Measurements from ENCODE around the gene IRAK3.
"Not testable (repeated sequence)": the region's sequence is repeated elsewhere in the genome, so short reads cannot be mapped to it uniquely, and the experiment has no call there.

Gene IRAK3

DNA sequence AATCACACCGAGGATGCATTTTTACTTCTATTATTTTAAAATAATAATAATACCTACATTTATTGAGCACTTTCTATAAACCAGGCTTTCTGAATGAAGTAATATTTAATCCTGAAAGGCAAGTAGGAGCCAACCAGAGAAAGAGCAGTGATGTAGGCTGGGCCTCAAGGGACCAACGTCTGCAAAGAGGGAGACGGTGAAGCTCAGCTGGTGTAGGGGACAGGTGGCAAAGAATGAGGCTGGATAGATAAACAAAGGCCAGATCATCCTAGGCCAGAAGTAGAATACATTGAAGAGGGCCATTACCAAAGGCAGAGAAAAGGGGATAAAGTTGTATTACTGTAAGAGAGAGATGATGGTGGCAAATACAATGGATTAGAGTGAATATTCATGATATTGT, 18.4 kb upstream of the IRAK3 start:
- no peak for DNase-seq

DNA sequence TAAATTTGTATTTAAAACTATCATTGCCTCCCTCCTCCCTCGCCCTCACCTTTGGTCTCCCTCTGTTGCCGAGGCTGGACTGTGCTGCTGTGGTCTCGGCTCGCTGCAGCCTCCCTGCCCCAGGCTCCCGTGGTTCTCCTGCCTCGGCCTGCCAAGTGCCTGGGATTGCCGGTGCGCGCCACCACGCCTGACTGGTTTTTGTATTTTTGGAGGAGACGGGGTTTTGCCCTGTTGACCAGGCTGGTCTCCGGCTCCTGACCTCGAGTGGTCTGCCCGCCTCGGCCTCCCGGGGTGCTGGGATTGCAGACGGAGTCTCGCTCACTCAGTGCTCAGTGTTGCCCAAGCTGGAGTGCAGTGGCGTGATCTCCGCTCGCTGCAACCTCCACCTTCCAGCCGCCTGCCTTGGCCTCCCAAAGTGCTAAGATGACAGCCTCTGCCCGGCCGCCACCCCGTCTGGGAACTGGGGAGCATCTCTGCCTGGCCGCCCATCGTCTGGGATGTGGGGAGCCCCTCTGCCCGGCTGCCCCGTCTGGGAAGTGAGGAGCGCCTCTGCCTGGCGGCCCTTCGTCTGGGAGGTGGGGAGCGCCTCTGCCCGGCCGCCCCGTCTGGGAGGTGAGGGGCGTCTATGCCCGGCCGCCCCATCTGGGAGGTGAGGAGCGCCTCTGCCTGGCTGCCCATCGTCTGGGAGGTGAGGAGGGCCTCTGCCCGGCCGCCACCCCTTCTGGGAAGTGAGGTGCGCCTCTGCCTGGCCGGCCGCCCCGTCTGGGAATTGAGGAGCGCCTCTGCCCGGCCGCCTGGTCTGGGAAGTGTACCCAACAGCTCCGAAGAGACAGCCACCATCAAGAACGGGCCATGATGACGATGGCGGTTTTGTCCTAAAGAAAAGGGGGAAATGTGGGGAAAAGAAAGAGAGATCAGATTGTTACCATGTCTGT, 14.4 kb upstream of the IRAK3 start:
- not testable (repeated sequence) for DNase-seq

DNA sequence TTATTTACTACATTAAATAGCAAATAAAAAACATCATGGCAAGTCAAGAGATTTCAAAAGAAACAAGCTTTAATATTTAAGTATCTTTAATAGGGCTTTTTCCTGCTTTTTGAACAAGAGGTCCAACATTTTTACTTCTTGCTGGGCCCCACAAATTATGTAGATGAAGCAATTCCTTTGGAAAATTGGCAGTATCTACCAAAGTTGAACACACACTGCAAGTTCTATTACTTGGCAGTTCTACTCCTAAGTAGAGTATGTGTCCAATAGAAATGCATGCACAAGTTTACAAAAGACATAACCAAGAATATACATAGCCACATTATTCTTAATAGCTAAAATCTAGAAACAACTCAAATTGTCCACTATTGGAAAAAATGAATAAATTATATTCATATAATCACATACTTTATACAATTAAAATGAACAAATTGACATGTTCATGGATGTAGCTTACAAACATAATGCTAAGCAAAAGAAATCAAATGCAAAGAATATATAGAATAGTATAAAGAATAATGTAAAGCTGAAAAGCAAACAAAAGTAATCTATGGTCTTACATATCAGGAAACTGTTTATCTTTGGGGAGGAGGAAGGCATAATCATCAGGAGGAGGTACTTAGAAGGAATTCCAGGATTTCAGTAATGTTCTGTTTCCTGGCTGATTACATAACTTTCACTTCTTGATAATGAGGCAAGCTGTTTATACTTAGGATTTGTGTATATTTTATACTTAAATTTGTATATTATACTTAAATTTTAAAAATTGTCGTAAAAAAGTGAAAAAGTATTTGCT, 12.7 kb upstream of the IRAK3 start:
- DNase-seq, result no peak

DNA sequence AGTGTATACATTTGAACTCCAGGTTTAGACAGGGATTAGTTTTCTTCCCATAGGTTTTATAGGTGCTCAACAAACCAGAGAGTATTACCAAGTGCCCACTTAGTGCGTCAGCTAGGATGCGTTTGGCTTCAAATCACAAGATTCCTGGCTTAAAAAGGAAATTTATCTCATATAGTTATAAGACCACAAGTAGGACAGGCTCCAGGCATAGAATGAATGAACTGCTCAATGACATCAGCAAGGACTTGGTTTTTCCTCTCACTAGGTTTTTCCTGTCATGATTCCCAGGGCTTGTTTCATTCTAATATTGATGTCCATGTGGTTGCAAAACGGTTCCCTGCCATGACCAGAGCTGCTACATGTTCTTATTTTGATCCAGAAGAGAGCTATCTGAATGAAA, 6.1 kb upstream of the IRAK3 start:
- no peak for DNase-seq

DNA sequence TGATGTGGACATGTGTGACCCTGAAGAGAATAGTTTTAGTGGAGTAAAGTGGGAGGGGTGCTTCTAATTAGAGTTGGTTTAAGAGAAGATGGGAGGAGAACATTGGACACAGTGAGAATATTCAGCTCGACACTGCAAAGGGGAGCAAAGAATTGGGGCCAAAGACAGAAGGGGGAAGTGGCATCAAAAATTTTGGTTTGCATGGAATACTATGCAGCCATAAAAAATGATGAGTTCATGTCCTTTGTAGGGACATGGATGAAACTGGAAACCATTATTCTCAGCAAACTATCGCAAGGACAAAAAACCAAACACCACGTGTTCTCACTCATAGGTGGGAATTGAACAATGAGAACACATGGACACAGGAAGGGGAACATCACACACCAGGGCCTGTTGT, 4.2 kb upstream of the IRAK3 start:
- not testable (repeated sequence) for DNase-seq

DNA sequence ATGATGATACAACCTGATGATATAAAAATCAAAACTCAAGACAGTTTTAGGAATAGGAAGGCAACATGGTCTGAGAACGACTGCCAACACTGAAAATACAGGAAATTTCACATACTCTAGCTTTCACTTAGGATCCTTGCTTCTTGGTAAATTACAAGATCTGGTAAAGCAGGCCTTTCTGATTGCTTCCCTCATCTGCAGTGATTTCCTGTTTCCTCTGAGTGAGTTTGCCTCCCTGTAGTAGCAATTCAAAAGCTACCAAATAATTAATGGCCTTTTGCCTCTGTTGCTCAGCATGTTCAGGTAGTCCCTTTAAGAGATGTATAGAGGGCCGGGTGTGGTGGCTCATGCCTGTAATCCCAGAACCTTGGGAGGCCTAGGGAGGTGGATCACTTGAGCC, 2.0 kb upstream of the IRAK3 start:
- no peak for DNase-seq

DNA sequence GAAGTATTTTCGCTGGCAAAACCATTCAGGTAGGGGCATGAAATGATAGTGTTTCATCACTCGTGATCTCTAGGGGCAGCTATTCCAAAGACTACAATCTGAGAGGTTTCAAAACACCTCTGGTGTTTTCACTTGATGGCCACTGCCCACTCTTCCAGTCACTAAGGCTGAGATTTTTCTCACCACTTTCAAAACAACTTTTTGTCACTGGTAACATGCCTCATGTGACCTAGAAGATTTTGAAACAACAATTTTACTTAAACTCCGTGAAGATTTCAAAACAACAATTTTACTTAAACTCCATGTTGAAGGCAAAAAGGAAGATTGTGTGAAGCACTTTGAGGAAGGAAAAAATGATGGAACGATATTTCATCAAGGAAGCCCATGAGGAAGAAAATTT, 1.2 kb upstream of the IRAK3 start:
- DNase-seq, result no peak

DNA sequence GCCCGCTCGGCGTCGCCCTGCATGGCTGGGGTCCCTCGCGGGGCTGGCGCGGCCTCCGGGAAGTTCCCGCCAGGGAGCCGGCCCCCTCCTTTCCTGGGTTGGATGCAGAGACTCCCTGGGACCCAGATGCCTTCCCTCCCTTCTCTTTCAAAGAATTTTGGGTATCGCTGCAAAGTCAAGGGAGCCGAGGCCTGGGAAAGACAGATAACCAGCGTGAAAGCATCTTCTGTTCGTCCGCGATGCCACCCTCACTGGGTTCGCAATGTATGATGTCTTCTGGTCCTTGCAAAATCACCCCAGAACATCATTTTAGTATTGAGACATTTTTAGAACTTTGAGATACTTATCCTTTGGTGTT, 451 bp downstream of the IRAK3 start:
- DNase-seq, result no peak

DNA sequence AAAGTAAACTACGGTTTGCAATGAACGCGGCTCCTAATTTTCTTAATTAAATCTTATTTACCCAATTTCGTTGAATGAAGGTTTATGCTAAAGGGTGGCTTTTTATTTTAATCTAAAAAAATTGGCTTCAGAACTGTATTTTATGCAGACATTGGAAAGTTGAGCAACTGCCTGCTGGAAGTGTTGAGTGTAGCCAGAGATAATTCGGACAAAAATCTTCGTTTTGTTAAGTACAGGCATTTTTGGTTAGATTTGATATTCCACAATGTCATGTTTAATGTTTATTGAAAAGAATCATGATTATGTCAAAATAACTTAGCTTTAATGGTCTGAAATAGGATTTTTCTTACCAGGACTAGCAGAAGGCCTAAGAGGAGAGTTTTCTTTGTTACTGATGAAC, 875 bp downstream of the IRAK3 start:
- no peak for DNase-seq

DNA sequence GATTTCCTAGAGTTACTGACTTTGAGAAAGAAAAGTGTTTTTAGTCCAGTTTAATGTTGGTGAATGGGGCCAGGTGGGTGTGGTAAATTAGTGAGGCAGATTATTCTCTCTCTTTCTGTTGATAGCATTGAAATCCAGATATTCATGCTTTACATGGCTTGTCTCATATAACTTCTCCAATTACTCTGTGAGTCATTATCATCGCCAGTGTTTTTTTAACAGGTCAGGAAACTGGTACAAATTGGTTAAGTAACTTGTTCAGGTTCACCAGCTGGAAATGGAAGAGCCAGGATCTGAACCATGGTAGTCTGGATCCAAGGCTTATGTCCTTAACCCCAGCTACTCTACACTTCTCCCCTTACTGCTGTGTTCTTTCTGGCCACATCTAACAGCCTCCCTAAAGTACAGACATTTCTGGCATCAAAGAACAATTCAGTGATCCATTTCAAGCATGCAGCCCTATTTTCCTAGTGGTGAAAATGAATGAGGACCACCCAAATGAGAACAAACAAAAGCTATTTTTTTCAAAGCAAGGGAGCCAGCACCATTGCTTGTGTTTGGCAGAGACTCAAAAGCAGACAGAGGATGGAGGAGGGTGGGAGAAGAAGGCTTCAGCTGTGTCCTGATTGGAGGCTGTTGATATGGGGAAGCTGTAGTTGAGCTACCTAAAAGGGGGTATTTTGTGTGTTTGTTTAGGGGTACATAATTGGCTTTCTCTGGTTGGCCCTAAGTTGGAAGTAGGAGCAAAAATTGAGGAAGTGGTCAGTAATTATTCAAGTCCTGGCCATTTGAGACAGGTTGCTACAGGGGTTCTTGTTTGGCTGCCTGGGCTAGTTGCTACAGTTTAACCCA, 1.7 kb downstream of the IRAK3 start:
- DNase-seq, result no peak

DNA sequence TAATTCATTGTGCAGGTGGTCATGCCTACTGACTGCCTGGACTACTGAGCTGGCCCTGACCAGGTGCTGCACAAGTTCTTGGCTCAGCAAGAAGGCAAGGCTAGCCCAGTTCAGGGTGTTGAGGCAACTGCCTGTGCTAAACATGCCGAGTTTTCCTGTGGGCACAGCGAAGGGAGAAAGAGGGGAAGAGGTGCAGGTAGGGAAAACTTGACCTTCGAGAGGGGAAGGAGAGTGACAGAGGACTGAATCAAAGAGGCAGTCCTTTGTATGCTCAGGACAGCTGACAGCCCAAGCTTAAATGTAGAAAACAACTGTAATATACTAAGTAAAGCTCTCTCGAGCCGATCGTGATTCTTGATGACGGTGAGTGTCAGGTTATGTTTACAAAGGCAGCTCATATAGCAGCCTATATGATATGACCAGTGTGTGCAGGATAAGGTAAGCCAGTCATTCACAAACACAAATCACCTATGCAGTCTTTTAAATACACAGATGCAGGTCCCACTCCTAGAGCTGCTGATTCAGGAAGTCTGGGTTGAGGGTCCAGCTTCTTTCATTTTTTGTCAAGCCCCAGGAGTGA, 2.6 kb downstream of the IRAK3 start:
- DNase-seq, result no peak

DNA sequence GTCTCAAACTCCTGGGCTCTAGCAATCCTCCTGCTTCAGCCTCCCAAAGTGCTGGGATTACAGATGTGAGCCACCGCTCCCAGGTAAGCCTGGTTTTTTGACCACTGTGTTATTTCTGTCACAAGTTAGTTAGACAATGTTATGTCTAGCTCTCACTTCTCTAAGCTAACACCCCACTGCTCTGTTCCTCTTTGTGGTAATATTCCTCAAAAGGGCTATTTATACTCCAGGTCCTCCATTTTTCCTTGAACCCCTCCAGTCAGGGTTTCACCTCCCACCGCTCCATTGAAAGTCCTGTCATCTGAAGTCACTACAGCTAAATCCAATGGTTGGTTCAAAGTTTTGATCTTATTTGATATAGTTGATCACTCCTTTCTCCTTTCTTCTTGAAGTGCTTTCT, 5.1 kb downstream of the IRAK3 start:
- DNase-seq, result no peak

DNA sequence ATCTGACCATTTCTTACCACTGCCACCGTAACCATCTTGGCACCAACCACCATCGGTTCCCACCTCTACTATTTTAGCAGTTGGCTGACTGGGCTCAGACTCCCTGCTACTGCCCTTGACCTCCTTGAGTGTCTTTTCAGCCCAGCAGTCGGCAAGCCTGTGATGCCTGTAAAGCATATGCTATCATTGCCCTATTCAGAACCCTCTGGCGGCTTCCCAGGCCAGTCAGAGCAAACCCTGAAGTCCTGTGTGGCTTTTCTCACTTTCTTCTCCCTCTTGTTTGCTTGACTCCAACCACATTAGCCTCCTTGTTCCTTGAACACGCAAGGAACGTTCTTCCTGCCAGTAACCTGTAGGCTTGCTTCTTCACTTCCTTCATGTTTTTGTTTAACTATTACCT, 6.2 kb downstream of the IRAK3 start:
- DNase-seq, result no peak

DNA sequence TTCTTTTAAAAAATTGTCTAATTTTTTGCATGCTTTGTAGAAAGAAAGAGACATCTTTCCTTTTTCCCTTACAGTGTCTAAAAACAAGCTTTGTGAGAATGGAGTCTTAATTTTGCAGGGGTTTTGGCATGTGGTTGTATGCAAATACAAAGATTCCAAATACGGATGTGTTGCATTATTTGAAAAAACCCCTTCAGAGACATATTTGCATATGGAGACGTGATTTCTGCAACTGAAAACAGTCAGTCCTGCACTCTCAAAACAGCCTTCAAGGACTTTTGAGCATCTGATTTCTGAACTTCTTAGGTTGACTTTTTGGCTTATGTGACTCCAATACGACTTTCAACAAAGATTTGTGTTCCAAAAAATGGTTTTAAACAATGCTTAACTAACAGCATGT, 7.8 kb downstream of the IRAK3 start:
- DNase-seq, result no peak

DNA sequence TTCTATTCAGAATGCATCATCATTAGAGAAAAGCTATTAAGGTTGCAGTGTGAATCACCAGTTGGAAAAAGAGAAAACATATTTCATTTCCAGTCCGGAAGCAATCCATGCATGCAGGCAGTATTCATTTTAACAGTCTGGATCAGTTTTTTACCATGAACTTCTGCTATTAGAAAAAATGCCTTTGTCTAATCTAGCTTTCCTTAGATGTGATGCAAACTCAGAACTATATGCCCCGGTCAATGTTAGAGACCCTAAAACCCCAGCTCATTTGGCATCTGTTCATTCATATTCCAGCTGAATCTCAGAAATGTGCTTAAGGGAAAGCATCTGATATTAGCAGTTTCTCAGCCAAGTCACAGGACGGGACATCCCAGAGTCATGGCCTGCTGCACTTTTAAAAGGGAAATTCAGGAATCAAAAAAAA, 8.5 kb downstream of the IRAK3 start:
- no peak for DNase-seq

DNA sequence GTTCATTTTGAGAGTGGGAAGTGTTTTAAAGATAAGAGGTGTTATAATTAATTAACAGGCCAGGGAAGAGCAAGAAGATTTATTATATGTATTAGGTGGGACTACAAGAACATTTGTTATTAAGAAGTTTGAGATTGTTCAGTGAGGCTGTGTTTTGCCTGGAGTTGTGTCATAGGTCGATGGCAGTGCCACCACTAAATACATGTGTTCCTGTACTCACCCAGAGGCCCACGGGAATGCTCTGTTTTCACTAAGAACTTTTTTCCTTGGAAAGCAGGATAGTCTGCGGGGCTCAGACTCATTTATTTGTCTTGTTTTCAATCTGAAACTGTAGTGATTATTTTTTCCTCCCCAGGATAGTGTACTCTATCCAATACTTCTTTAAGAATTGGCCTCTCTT, 10.1 kb downstream of the IRAK3 start:
- no peak for DNase-seq

DNA sequence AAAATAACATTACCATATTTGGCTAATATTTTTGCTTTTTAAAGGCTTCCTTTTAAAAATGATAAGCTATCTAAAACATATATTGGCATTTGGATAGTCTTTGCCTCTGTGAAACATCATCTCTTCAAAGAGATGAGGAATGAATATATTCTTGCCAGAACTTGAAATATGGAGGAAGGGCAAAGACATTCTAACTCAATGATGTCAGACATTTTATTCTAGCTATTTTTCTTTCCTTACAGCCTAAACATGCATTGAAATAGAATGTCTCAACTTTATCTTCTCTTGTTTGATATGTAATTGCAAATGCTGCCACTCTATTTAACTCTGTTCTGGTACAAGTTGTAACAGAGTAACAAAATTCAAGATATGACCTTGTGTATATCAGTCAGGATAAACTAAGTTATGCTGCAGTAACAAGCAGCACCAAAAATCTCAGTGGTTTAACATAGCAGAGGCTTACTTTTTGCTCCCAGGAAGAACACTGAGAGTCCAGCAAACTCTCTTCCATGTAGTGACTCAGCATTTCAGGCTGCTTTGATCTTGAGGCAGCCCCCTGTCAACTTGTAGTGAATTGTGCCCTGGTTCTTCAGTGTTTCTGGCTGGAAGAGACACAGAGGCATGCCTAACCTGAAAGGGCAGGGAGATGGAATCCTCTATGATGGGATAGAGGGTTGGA, 11.0 kb downstream of the IRAK3 start:
- DNase-seq, result no peak

DNA sequence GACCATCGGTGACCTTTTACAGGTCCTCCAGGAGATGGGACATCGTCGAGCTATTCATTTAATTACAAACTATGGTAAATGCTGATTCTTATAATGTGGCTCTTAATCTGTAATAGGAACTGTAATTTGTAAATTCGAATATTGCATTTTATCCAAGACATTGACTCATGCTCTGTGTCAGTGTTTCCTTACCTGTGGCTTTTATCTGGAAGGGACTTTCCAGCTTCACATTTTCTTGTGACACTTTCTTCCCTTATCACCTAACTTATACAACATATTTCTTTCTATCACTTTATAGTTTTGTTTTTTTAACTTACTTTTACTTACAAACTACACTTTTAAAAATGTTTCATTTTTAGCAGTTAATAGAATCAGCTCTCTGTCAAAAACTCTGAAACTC, 14.8 kb downstream of the IRAK3 start:
- no peak for DNase-seq

DNA sequence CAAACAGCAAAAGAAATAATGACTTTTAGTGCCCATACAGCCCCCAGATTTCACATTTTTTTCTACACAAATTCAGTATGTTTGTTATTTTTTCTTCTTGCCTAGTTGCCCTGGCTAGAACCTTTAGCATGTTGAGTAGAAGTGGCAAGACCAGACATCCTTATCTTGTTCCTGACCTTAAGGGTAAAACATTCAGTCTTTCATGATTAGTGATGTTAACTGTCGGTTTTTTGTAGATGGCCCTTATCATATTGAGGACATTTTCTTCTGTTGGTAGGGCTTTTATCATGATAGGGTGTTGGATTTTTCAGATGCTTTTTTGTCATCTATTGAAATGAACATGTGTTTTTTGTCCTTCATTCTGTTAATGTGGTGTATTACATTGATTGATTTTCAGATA, 17.1 kb downstream of the IRAK3 start:
- DNase-seq, result no peak

DNA sequence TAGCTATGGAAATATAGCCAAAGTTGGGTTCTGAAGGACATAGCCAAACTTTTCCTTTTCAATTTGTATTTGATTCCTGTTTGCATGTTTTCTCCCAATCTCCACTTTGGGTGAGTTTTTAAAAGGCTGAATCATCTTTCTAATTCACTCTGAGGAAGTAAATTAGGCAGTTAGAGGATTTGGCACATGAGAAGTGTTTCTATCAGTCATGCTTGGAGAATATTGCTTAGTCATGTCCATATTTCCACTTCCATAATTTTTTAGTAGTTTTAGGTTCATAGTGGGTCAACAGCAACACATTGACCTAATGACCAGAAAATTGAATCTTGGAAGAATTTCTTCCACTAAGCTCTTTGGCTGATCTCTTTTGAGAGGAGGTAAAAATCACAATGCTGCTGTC, 21.8 kb downstream of the IRAK3 start:
- no peak for DNase-seq

DNA sequence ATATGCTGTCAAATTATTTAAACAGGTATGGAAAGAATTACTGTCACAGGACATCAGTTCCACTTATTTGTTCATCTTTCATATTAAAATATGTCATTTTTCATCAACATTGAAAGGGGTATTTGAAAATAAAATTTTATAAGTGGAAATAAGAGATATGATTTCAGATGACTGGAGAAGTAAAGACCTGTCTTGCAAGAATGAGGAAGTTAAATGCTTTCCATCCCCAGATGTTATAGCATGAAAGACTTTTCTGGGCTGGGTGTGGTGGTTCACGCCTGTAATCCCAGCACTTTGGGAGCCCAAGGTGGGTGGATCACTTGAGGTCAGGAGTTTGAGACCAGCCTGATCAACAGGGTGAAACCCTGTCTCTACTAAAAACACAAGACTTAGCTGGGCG, 22.6 kb downstream of the IRAK3 start:
- not testable (repeated sequence) for DNase-seq

DNA sequence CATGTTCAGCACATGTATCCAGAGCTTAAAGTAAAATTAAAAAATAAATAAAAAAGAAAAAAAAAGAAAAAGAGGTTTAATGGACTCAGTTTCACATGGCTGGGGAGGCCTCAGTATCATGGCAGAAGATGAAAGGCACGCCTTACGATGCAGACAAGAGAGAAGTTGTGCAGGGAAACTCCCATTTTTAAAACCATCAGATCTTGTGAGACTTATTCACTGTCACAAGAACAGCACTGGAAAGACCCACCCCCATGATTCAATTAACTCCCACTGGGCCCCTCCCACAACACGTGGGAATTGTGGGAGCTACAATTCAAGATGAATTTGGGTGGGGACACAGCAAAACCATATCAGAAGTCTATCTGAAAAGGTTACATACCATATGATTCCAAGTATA, 24.0 kb downstream of the IRAK3 start:
- not testable (repeated sequence) for DNase-seq

Data from effector CD8-positive, alpha-beta T cell (primary cell).